ENCODE data around the gene GID8.
A peak's percentile ranks its signal among the peaks of the same experiment; 100 is the strongest.

The GID8 gene

DNA sequence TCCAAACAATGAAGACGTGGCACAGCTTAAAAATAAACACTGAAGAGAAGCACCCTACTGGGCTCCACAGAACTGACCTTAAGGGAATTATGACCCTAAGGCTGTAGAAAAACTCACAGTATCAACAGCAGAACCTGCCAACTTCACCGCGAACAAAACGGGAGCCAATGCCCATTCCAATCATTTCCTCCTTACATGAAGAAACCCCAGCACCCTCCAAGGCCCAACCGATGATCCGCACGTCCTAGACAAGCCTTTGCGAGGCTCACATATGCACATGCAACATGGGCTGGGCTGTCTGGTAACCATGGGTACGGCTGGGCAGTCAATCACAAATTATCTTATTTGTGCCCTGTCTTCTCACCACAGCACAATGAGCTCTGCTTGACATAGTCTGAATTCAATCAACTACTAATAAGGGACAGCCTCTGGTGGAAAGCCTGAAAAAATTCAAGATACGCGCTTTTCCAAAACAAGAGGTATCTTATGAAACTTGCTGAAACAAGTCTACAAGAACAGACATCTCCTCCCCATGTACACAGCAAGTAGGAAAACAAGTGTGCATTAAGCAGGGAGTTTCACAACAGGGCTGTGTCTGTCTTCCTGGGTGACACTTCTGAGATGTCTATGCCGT lies 13.4 kb upstream of the GID8 start:
- WGBS, result 46% methylated on average over 12 of the region's 12 CpGs
- H3K4me1 ChIP-seq (ENCODE audit: insufficient read depth, low read length), result peaks cover 58% of the 10 kb centered on the region
- H3K27ac ChIP-seq (ENCODE audit: low read depth, low read length), result no peak overlapping the region

DNA sequence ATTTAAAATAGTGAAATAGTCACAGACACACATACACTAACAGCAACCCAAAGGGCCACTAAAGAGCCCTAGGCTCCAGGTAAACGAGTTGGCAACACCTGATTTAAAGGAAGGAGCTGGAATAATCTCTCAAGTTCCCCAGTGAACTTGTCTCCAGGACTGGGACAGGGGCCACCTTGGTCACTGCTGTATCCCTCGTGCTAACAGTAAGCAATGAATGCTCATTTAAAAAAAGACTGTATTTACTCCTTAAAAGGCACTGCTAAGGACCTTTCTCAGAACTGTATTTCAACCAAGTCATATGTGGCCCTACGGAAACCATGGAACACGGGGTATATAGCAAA lies 12.9 kb upstream of the GID8 start:
- H3K9me3 ChIP-seq (ENCODE audit: insufficient read depth, low read depth, low read length), result no peaks in the 10 kb centered on the region
- H3K36me3 ChIP-seq (ENCODE audit: insufficient read depth, low read length), result no peaks in the 10 kb centered on the region
- peaks cover 53% of the 10 kb centered on the region for H3K4me1 ChIP-seq (ENCODE audit: insufficient read depth, low read length)
- peak overlapping the region; percentile 94 for H3K9ac ChIP-seq (ENCODE audit: low read depth, low read length)
- 11% methylated on average over 4 of the region's 4 CpGs for WGBS
- no peaks in the 10 kb centered on the region for H3K27me3 ChIP-seq (ENCODE audit: insufficient read depth, low read length)
- H3K27ac ChIP-seq (ENCODE audit: low read depth, low read length), result peak overlapping the region; percentile 84; the same call in 1 of the 2 replicates
- peak overlapping the region; percentile 86 for H3K4me3 ChIP-seq (ENCODE audit: low read length)

More for the DNA sequence above, 13.4 kb upstream of the GID8 start:
- no peaks in the 10 kb centered on the region for H3K27me3 ChIP-seq (ENCODE audit: insufficient read depth, low read length)
- H3K4me3 ChIP-seq (ENCODE audit: low read length), result peak overlapping the region; percentile 86
- H3K9ac ChIP-seq (ENCODE audit: low read depth, low read length), result peak overlapping the region; percentile 94
- no peaks in the 10 kb centered on the region for H3K9me3 ChIP-seq (ENCODE audit: insufficient read depth, low read depth, low read length)
- H3K36me3 ChIP-seq (ENCODE audit: insufficient read depth, low read length), result no peaks in the 10 kb centered on the region

DNA sequence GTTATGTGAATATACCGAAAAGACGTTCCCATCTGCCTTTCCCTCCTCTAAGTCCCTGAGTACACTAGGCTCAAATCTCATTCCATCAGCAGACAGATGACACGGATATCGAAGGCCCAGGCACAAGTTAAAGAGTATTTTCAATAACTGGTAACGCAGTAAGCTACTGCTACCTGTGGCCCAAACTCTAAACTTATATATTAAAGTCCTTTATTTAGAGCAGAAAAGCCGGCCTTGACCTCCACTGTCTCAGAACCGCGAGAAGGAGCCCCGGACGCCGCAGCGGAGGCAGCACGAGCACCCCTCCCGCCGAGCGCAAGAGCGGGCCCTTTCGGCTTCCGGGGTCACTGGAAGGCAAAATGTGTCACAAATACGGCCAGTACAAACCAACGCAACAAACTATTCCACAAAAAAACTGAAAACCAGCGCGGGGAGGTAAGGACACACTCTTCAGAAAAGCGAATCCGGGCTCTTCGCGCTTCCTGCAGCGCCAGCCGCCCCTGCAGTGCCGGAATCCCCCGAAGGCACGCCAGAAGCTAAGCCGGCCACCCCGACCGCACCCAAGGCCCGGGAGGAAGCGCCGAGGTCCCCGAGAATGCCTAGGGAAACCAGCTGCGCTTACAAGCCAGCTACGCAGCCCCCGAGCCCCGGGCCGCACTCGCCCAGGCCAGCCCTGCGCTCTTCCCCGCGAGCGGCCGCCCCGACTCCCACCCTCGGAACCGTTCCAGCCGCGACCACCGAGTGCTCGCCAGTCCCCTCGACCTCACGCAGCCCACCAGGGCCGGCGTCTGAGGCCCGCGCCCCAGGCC lies 12.3 kb upstream of the GID8 start:
- no peaks in the 10 kb centered on the region for H3K9me3 ChIP-seq (ENCODE audit: insufficient read depth, low read depth, low read length)
- under 1% methylated on average over 63 of the region's 63 CpGs for WGBS

DNA sequence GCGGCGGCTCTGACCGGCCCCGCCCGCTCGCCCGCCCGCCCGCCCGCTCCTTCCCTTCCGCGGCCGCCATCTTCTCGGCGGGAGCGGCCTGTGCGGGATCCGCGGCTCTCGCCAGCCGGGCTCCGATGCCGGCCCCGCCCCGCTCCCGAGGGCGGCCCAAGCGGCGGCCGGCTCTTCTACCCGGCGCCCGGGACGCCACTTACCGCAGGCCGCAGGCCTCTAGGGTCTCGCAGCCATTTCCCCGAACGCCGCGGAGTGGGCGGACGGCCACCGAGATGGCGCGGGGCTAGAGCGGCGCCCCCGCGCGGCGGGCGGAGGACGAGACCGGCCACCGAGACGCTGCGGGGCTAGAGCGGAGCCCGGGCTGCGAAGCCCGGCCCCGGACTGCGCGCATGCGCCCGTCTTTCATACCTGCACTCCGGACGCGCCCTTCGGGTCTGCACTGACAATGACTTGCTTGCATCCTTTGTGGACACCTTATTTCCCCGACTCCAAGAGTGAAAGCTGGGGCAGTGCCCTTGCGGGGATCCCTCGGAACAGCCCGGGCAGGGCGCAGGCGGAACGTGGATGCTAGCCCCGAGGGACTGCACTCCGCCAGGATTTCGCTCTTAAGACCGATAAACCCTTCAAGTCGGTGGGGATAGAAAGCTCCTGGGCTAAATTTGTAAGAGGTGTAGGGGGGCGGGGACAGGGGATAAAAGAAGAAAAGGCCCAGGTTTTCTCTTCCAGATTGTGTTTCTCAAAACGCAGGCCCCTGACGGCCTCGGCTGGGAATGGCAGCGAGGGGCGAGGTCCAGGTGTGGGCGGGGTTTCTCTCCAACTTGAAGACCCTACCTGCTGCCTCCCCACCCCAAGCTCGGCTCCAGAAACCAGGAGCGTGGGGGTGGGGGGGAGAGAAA lies 11.5 kb upstream of the GID8 start, which contains the start of gene DIDO1:
Gene DIDO1 (minus strand): TSS at position 277 of the 899 bp plus-strand sequence.
- Histone ChIP-seq H3K4me3 (ENCODE audit: low read length) (peak within 1 kb of the TSS; percentile 86), H3K27ac (ENCODE audit: low read depth, low read length) (peak within 1 kb of the TSS; percentile 99), H3K27me3 (ENCODE audit: insufficient read depth, low read length) (no peaks in the 10 kb centered on the region), H3K4me1 (ENCODE audit: insufficient read depth, low read length) (peaks cover 56% of the 10 kb centered on the region), H3K36me3 (ENCODE audit: insufficient read depth, low read length) (0 out of 2 replicates have a peak, but pooled peaks cover 3% of the 10 kb centered on the region), H3K9me3 (ENCODE audit: insufficient read depth, low read depth, low read length) (no peaks in the 10 kb centered on the region), H3K9ac (ENCODE audit: low read depth, low read length) (peak within 1 kb of the TSS; percentile 94)
- whole genome bisulfite sequencing, result under 1% methylated on average over 86 of the region's 92 CpGs

More for the DNA sequence above, 12.3 kb upstream of the GID8 start:
- Histone ChIP-seq H3K27me3 (ENCODE audit: insufficient read depth, low read length) (no peaks in the 10 kb centered on the region), H3K27ac (ENCODE audit: low read depth, low read length) (peak overlapping the region; percentile 84), H3K4me1 (ENCODE audit: insufficient read depth, low read length) (peaks cover 53% of the 10 kb centered on the region), H3K36me3 (ENCODE audit: insufficient read depth, low read length) (0 out of 2 replicates have a peak, but pooled peaks cover under 1% of the 10 kb centered on the region), H3K9ac (ENCODE audit: low read depth, low read length) (peak overlapping the region; percentile 94), H3K4me3 (ENCODE audit: low read length) (peak overlapping the region; percentile 86)

DNA sequence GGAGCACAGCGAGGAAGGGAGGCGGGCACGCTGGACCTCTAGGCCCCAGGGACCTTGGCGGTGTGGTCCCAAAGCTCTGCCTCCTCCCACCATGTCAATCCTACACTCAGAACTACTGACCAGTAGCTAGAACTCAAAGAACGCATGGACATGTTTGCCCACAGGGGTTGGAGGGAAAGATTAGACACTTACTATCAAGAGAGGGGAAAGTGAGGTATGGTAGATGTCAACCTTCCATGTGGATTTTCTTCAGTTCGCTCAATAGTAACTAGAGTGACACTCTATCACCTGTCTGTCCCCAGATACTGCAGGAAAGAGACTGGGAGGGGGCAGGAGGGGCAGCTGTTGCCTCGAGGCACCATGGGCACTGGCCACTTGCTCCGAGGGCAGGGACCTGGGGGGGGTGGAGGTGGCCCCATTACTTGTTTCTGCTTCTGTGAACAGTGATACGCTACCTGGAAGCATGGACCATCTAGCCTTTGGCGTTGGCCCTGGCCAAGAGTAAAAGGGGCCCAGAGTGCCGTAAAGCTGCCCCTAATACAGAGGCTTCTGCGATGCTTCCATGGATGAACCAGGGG lies 10.7 kb upstream of the GID8 start:
- peaks cover 53% of the 10 kb centered on the region for H3K4me1 ChIP-seq (ENCODE audit: insufficient read depth, low read length)
- H3K9ac ChIP-seq (ENCODE audit: low read depth, low read length), result peak overlapping the region; percentile 94
- H3K9me3 ChIP-seq (ENCODE audit: insufficient read depth, low read depth, low read length), result no peaks in the 10 kb centered on the region
- H3K27ac ChIP-seq (ENCODE audit: low read depth, low read length), result peak overlapping the region; percentile 99
- H3K36me3 ChIP-seq (ENCODE audit: insufficient read depth, low read length), result peaks cover 8% of the 10 kb centered on the region; the same call in 1 of the 2 replicates
- 74% methylated on average over 8 of the region's 12 CpGs for WGBS
- H3K27me3 ChIP-seq (ENCODE audit: insufficient read depth, low read length), result no peaks in the 10 kb centered on the region
- H3K4me3 ChIP-seq (ENCODE audit: low read length), result peak overlapping the region; percentile 86

DNA sequence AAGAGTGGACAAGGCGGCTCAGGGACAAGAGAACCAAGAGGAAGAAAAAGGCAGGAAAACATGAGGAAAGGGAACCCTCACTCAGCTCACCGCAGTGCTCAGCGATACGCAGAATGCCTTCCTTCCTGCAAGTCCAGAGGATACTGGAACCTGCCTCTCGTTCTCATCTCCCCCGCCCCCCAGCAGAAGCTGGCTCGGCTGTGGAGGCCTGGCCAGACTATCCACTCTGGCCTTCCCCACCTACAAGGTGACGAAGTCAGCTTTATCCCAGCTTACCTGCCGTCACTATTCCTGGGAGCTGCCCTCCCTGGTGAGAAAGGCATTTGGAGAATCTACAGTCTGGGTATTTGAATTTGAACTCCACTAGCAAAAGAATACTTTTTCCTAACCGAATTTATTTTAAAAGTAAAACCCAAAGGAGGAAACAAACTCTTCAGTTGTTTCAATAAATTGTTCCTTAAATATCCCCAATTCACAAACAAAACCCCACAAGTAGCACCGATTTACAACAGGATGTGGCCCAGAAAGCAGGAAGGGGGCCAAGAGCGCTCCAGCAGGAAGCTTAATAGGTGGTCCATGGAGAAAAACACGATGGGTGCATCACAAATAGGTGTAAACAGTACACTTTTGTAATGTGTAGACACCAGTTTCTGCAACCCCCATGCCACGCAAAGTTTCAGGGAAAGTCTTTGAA lies 9.6 kb upstream of the GID8 start:
- Histone ChIP-seq H3K4me3 (ENCODE audit: low read length) (peak overlapping the region; percentile 86), H3K36me3 (ENCODE audit: insufficient read depth, low read length) (peaks cover 18% of the 10 kb centered on the region; the same call in 1 of the 2 replicates), H3K9ac (ENCODE audit: low read depth, low read length) (peak overlapping the region; percentile 94), H3K27me3 (ENCODE audit: insufficient read depth, low read length) (no peaks in the 10 kb centered on the region), H3K27ac (ENCODE audit: low read depth, low read length) (peak overlapping the region; percentile 99), H3K4me1 (ENCODE audit: insufficient read depth, low read length) (peaks cover 59% of the 10 kb centered on the region), H3K9me3 (ENCODE audit: insufficient read depth, low read depth, low read length) (no peaks in the 10 kb centered on the region)
- WGBS, result 14% methylated on average over 14 of the region's 14 CpGs

DNA sequence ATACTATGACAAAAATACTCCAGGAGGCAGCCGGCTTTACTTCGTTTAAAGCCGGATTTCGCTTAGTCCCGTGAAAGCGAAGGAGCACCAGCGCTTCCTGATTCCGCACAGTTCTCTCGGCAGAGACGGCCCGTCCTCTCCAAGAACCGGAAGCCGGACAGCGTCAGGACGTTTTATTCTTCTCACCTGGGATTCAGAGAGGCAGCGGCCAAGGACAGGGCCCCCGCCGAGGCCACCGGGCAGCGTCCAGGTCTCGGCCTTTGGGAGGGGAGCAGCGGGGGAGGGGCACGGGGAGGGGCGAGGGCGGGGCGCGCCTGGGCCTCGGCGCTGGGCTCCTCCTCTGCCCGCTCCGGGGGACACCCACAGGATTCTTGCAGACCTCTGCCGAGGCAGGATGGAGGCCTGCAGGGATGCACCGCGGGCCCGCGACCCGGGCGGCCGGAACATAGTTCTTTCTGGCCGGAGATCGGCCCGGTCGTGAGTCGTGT lies 8.9 kb upstream of the GID8 start:
- H3K27ac ChIP-seq (ENCODE audit: low read depth, low read length), result peak overlapping the region; percentile 99
- 2% methylated on average over 44 of the region's 44 CpGs for WGBS
- H3K9me3 ChIP-seq (ENCODE audit: insufficient read depth, low read depth, low read length), result no peaks in the 10 kb centered on the region
- H3K4me3 ChIP-seq (ENCODE audit: low read length), result peak overlapping the region; percentile 86
- peak overlapping the region; percentile 94 for H3K9ac ChIP-seq (ENCODE audit: low read depth, low read length)
- no peaks in the 10 kb centered on the region for H3K27me3 ChIP-seq (ENCODE audit: insufficient read depth, low read length)
- peaks cover 25% of the 10 kb centered on the region for H3K36me3 ChIP-seq (ENCODE audit: insufficient read depth, low read length)
- peaks cover 56% of the 10 kb centered on the region for H3K4me1 ChIP-seq (ENCODE audit: insufficient read depth, low read length)

DNA sequence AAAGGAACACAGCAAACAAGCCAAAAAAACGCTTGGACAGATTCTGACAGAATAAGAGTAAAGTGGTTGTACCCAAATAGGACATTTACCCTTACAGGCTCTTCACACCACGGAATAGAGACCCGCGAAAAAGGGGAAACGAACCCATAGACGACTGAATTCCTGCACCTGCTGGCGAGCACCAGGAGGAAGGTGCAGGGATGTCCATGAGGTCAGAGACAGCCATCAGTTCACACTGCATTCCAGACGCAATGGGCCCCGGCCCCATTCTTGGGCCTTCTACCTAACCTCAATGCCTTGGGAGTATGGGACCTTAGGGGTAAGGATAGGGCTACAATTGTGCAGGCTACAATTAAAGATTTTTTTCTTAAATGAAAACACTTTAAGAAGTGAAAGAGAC lies 6.5 kb upstream of the GID8 start:
- 76% methylated on average over 8 of the region's 9 CpGs for WGBS
- H3K9ac ChIP-seq (ENCODE audit: low read depth, low read length), result no peak overlapping the region
- H3K27me3 ChIP-seq (ENCODE audit: insufficient read depth, low read length), result no peaks in the 10 kb centered on the region
- no peak overlapping the region for H3K4me3 ChIP-seq (ENCODE audit: low read length)
- H3K4me1 ChIP-seq (ENCODE audit: insufficient read depth, low read length), result peaks cover 63% of the 10 kb centered on the region
- no peaks in the 10 kb centered on the region for H3K9me3 ChIP-seq (ENCODE audit: insufficient read depth, low read depth, low read length)
- peak overlapping the region; percentile 13; the same call in 1 of the 2 replicates for H3K27ac ChIP-seq (ENCODE audit: low read depth, low read length)
- H3K36me3 ChIP-seq (ENCODE audit: insufficient read depth, low read length), result peaks cover 45% of the 10 kb centered on the region

DNA sequence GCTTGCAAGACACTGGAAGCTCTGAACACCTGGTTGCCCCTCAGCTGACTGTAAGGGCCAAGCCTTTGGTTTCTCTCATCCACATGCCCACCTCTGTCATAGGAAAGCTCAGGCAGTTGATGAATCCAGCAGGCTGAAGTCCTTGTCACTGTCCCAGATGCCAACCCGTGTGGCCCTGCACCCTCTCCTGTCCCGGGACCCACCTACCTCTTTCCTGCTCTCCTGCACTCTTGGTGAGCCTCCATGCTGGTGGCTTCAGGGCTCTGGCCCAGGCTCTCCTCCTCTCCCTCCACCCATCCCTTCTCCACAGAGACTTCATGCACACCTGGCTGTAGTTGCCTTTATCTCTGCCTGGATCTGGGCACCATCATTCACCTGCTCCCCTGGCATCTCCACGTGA lies 4.0 kb upstream of the GID8 start:
- no peak overlapping the region for H3K9ac ChIP-seq (ENCODE audit: low read depth, low read length)
- H3K27me3 ChIP-seq (ENCODE audit: insufficient read depth, low read length), result no peaks in the 10 kb centered on the region
- peaks cover 49% of the 10 kb centered on the region for H3K4me1 ChIP-seq (ENCODE audit: insufficient read depth, low read length)
- H3K4me3 ChIP-seq (ENCODE audit: low read length), result no peak overlapping the region
- H3K9me3 ChIP-seq (ENCODE audit: insufficient read depth, low read depth, low read length), result no peaks in the 10 kb centered on the region
- WGBS, result 82% methylated on average over 3 of the region's 3 CpGs
- H3K27ac ChIP-seq (ENCODE audit: low read depth, low read length), result no peak overlapping the region
- H3K36me3 ChIP-seq (ENCODE audit: insufficient read depth, low read length), result peaks cover 45% of the 10 kb centered on the region

All from HUES64 (cell line).